Panc1 (cell line): ENCODE measurements around the gene ANKRD23. TPM values are rescaled to one million over a fixed set of nuclear protein-coding genes. Genes with fewer than 3 reads are reported as not detected.

ENCODE experiments used
- ATAC-seq: fragments of 200-7000 bp; cut with Tn5 transposase; 2 replicates; pipeline ENCODE4 v1.9.1; 2020; ENCODE audit warnings: mild to moderate bottlenecking, moderate library complexity
- Bru-seq: library from RNA; stranded (reverse); fragments of 400-500 nt; gene quantifications from one replicate; lab custom pipeline; 2021; lab: Mats Ljungman, UMichigan
- BruChase-seq, 2 experiments: library from RNA; stranded (reverse); fragments of 400-500 nt; gene quantifications; one replicate each; lab custom pipeline; 2021; lab: Mats Ljungman, UMichigan
- BruUV-seq: library from RNA; stranded (reverse); fragments of 400-500 nt; replicated peaks from 2 replicates; lab custom pipeline; 2021; lab: Mats Ljungman, UMichigan
- CTCF ChIA-PET: fragments of 300-600 bp; sonication (Branson Sonifier 250); formaldehyde crosslinking; loops from one replicate; lab custom pipeline; 2022; ENCODE audit warnings: antibody characterized with exemption; lab: Charles Lee
- POLR2A ChIA-PET: fragments of 300-600 bp; sonication (Branson Sonifier 250); formaldehyde crosslinking; loops from one replicate; lab custom pipeline; 2022; ENCODE audit warnings: antibody characterized with exemption; lab: Charles Lee
- DNase-seq: peaks from one replicate; pipeline ENCODE4 v3.0.0-alpha.2; 2010; ENCODE audit warnings: low read depth, low spot score
- H3K27ac ChIP-seq: 2 replicates; pipeline ENCODE4 v1.5.1; 2011; ENCODE audit warnings: mild to moderate bottlenecking, low read length, inconsistent platforms
- H3K27me3 ChIP-seq: fragments of 200-500 bp; sonication (Bioruptor generic); 2 replicates; pipeline ENCODE4 v1.6.0; 2014; ENCODE audit warnings: low read length, inconsistent platforms; ENCODE audit not compliant: control insufficient read depth, insufficient read depth
- H3K36me3 ChIP-seq: fragments of 200-500 bp; sonication (Bioruptor generic); 2 replicates; pipeline ENCODE4 v1.5.1; 2014; ENCODE audit warnings: inconsistent platforms, mild to moderate bottlenecking, low read length, moderate library complexity; ENCODE audit not compliant: control insufficient read depth, insufficient read depth
- H3K4me1 ChIP-seq: 2 replicates; pipeline ENCODE4 v1.5.1; 2011; ENCODE audit warnings: inconsistent platforms, mild to moderate bottlenecking, low read length, moderate library complexity; ENCODE audit not compliant: control insufficient read depth, insufficient read depth
- H3K4me3 ChIP-seq, 2 experiments: 2 replicates each; pipeline ENCODE4 v1.5.1; 2011 to 2012; ENCODE audit warnings: low read depth in 2 of 2, low read length in 2 of 2, mild to moderate bottlenecking in 2 of 2, inconsistent platforms in 1 of 2, moderate library complexity in 1 of 2
- H3K9me3 ChIP-seq: fragments of 200-500 bp; sonication (Bioruptor generic); 2 replicates; pipeline ENCODE4 v1.5.1; 2014; ENCODE audit warnings: low read depth, mild to moderate bottlenecking, inconsistent platforms, low read length, moderate library complexity; ENCODE audit not compliant: control insufficient read depth, insufficient read depth
- CTCF ChIP-seq: fragments of 450-650 bp; IDR thresholded peaks from 2 replicates; pipeline ENCODE4 v1.5.1; 2017; ENCODE audit warnings: mild to moderate bottlenecking
- POLR2AphosphoS5 ChIP-seq: IDR thresholded peaks from 2 replicates; pipeline ENCODE4 v1.6.1; 2012; ENCODE audit warnings: mild to moderate bottlenecking, low read depth, low read length, moderate library complexity
- REST ChIP-seq, 2 experiments: IDR thresholded peaks; 2 replicates each; pipeline ENCODE4 v1.6.1; 2011 to 2012; ENCODE audit warnings: low read depth in 2 of 2, control low read depth in 1 of 2, low read length in 1 of 2, mild to moderate bottlenecking in 1 of 2, moderate library complexity in 1 of 2; ENCODE audit not compliant: insufficient read depth in 1 of 2
- SIN3A ChIP-seq: IDR thresholded peaks from 2 replicates; pipeline ENCODE4 v1.6.1; 2012; ENCODE audit warnings: low read depth, mild to moderate bottlenecking, low read length, moderate library complexity, borderline replicate concordance; ENCODE audit not compliant: insufficient read depth
- TCF7L2 ChIP-seq: IDR thresholded peaks from 2 replicates; pipeline ENCODE4 v1.6.1; 2011; ENCODE audit warnings: mild to moderate bottlenecking, low read depth, low read length, inconsistent platforms
- in situ Hi-C: cut with HindIII; loops from 2 replicates; pipeline ENCODE4 v1.10.0; 2016; ENCODE audit warnings: low sequenced_read_pairs, low pct_unique_long_range_greater_than_20kb
- intact Hi-C: fragments of 100-400 bp; cut with micrococcal nuclease; formaldehyde crosslinking; loops from one replicate; pipeline ENCODE4 v1.10.0; 2022; ENCODE audit not compliant: unreplicated experiment
- long read RNA-seq: library from polyadenylated mRNA; unstranded; transcript quantifications from one replicate; pipeline ENCODE4 v2.0.0, GENCODE V29; 2021; ENCODE audit not compliant: unreplicated experiment
- polyA plus RNA-seq: library from polyadenylated mRNA; unstranded; fragments of >200 nt; gene quantifications from one replicate; pipeline ENCODE4 v1.2.1, GENCODE V29; 2012; ENCODE audit warnings: missing spikeins; ENCODE audit not compliant: insufficient read length
- total RNA-seq: library from RNA; stranded (reverse); gene quantifications from one replicate; pipeline ENCODE4 v1.2.1, GENCODE V29; 2021; ENCODE audit not compliant: unreplicated experiment

ANKRD23 gene
- 3.2 TPM for total RNA-seq
- polyA plus RNA-seq = 2.6 TPM
- Bru-seq, nascent RNA = percentile 51 among the genes with signal in this experiment
- percentile 63 among the genes with signal in this experiment for BruChase-seq, experiment 1, labeled RNA remaining after a 2-hour chase
- BruChase-seq, experiment 2, labeled RNA remaining after a 6-hour chase = percentile 57 among the genes with signal in this experiment
- long read RNA-seq, partial matches to known transcripts = 0 of 6 reads
- long read RNA-seq, other reads (novel, unspliced or antisense) = 6 of 6 reads

- no TSS peak for BruUV-seq
- Histone ChIP-seq H3K27ac (no peak within 1 kb of the TSS), H3K27me3 (no peaks in the 10 kb centered on the region), H3K9me3 (no peaks in the 10 kb centered on the region), H3K36me3 (no peaks in the 10 kb centered on the region), H3K4me1 (no peaks in the 10 kb centered on the region), H3K4me3 (no peak within 1 kb of the TSS)
- intact Hi-C loops (no loop called here), in situ Hi-C loops (no loop called here)
- no peak for TF ChIP-seq TCF7L2
- TF ChIP-seq SIN3A = no peak
- TF ChIP-seq POLR2AphosphoS5 = no peak
- TF ChIP-seq REST (IDR thresholded peaks at IDR 0.05; ENCODE audit: insufficient read depth in 1 of 2, low read depth in 2 of 2, low read length in 1 of 2) = no peak
- no peak for TF ChIP-seq CTCF
- ATAC-seq (no peak), DNase-seq (no peak)
- CTCF ChIA-PET = no interaction called here
- POLR2A ChIA-PET = no interaction called here
These were observed at the start of gene ANKRD23 for GRCh38 chr2:96843538-96844268. ANKRD23 (minus strand) TSS chr2:96844021; CDS start chr2:96843992, 29 bp downstream.

- DNase-seq = no peak
- BruUV-seq = no TSS peak
- ChIA-PET POLR2A (no interaction called here), CTCF (no interaction called here)
- intact Hi-C loops (no loop called here), in situ Hi-C loops (no loop called here)
- no peak overlapping the region for H3K27ac ChIP-seq
- TF ChIP-seq SIN3A (no peak), REST (IDR thresholded peaks at IDR 0.05; ENCODE audit: insufficient read depth in 1 of 2, low read depth in 2 of 2, low read length in 1 of 2) (no peak), CTCF (no peak), TCF7L2 (no peak), POLR2AphosphoS5 (no peak)
- no peak for ATAC-seq
- H3K36me3 ChIP-seq = no peaks in the 10 kb centered on the region
- peaks cover 13% of the 10 kb centered on the region for H3K4me1 ChIP-seq
- no peaks in the 10 kb centered on the region for H3K27me3 ChIP-seq
- no peak overlapping the region for H3K4me3 ChIP-seq
- H3K9me3 ChIP-seq = no peaks in the 10 kb centered on the region
These were observed 47.9 kb upstream of the ANKRD23 start for GRCh38 chr2:96891591-96892333.
